Breast epithelium (tissue), 3 donors: ENCODE data around the gene FCRL6.

ENCODE experiments used
- CTCF ChIP-seq, 3 donors: fragments of 450-650 bp; IDR thresholded peaks; one replicate each; pipeline ENCODE4 v1.5.1; 2016 to 2017; ENCODE audit warnings: antibody characterized with exemption in 3 of 3, mild to moderate bottlenecking in 3 of 3, moderate library complexity in 3 of 3
- POLR2A ChIP-seq: fragments of 450-650 bp; IDR thresholded peaks from one replicate; pipeline ENCODE4 v1.6.1; 2016; ENCODE audit warnings: antibody characterized with exemption, mild to moderate bottlenecking, moderate library complexity
- POLR2AphosphoS5 ChIP-seq, 3 donors: sonication (generic); formaldehyde crosslinking; IDR thresholded peaks; one replicate each; pipeline ENCODE4 v1.6.1; 2017; ENCODE audit warnings: antibody characterized with exemption in 3 of 3

GRCh38 chr1:159827549-159827948, 25.4 kb downstream of the FCRL6 start:
- TF ChIP-seq CTCF (IDR thresholded peaks at IDR 0.05) = no peak
- no peak for TF ChIP-seq POLR2AphosphoS5 (IDR thresholded peaks at IDR 0.05)
- TF ChIP-seq POLR2A = no peak
